K562 (cell line): ENCODE results near the gene CCN2. TPM values are rescaled to one million over a fixed set of nuclear protein-coding genes. Genes with fewer than 3 reads are reported as not detected.

ENCODE experiments used
- ATAC-seq: fragments of 200-7000 bp; cut with Tn5 transposase; 3 replicates; pipeline ENCODE4 v1.9.1; 2020; ENCODE audit warnings: moderate library complexity
- BruUV-seq: library from RNA; stranded (reverse); fragments of 400-500 nt; replicated peaks from 2 replicates; lab custom pipeline; 2021; lab: Mats Ljungman, UMichigan
- CTCF ChIA-PET: fragments of 300-600 bp; formaldehyde crosslinking; extraction: SDS; loops from one replicate; lab custom pipeline; 2021; ENCODE audit warnings: low intra/inter-chr PET ratio; lab: Yijun Ruan, JAX
- POLR2A ChIA-PET: fragments of 300-600, 350-650 bp; sonication (Branson Sonifier 250); formaldehyde crosslinking; extraction: SDS; loops from one replicate; lab custom pipeline; 2021; ENCODE audit warnings: antibody characterized with exemption, inconsistent platforms; lab: Yijun Ruan, JAX
- DNase-seq, 4 experiments: peaks; one replicate each; pipeline versions ENCODE4 v3.0.0 to v3.0.0-alpha.2; 2011 to 2018; ENCODE audit warnings: low spot score in 3 of 4, mixed read lengths in 3 of 4; ENCODE audit errors: extremely low read depth in 1 of 4
- FAIRE-seq: peaks from 2 replicates; lab custom pipeline; 2011; peaks lifted over from hg19 to GRCh38; lab: Jason Lieb, UNC
- H2AFZ ChIP-seq: 2 replicates; pipeline ENCODE4 v1.6.0; 2011; ENCODE audit warnings: low read depth, low read length, control low read depth, inconsistent platforms
- H3K27ac ChIP-seq: fragments of 200-600 bp; 3 replicates; pipeline ENCODE4 v1.8.0; 2011; ENCODE audit warnings: low read depth, mild to moderate bottlenecking, control low read depth, inconsistent platforms, low read length, moderate library complexity, mixed read lengths; ENCODE audit errors: extremely low read depth
- H3K27me3 ChIP-seq, 2 experiments: fragments of 300-600 bp in 1 of 2; 2 replicates in 1 of 2; 3 replicates in 1 of 2; pipeline versions ENCODE4 v1.6.0 to v1.8.0; 2011; ENCODE audit warnings: inconsistent platforms in 2 of 2, low read length in 2 of 2, mild to moderate bottlenecking in 1 of 2, mixed read lengths in 1 of 2, moderate library complexity in 1 of 2; ENCODE audit not compliant: control insufficient read depth in 2 of 2, insufficient read depth in 2 of 2
- H3K36me3 ChIP-seq: fragments of 300-600 bp; 3 replicates; pipeline ENCODE4 v1.8.0; 2011; ENCODE audit warnings: mild to moderate bottlenecking, low read length, inconsistent platforms; ENCODE audit not compliant: control insufficient read depth, insufficient read depth
- H3K4me1 ChIP-seq, 2 experiments: fragments of 200-600 bp in 1 of 2; replicated peaks in 1 of 2; 2 replicates in 1 of 2; 3 replicates in 1 of 2; pipeline versions ENCODE4 v1.5.1 to v1.8.0; 2011; ENCODE audit warnings: inconsistent platforms in 2 of 2, low read length in 2 of 2, mild to moderate bottlenecking in 1 of 2, mixed read lengths in 1 of 2, moderate library complexity in 1 of 2; ENCODE audit not compliant: control insufficient read depth in 2 of 2, insufficient read depth in 2 of 2
- H3K4me2 ChIP-seq: 2 replicates; pipeline ENCODE4 v1.6.1; 2011; ENCODE audit warnings: low read length, control low read depth, inconsistent platforms, mixed read lengths; ENCODE audit not compliant: insufficient read depth
- H3K4me3 ChIP-seq: fragments of 200-600 bp; sonication (generic), shearing (Covaris generic); 2 replicates; pipeline ENCODE4 v1.5.1; 2016; ENCODE audit warnings: control low read depth, inconsistent platforms
- H3K79me2 ChIP-seq: fragments of 200-600 bp; 3 replicates; pipeline ENCODE4 v1.8.0; 2011; ENCODE audit warnings: low read length, inconsistent platforms; ENCODE audit not compliant: control insufficient read depth, insufficient read depth
- H3K9ac ChIP-seq, 2 experiments: 2 replicates each; pipeline versions ENCODE4 v1.6.0 to v1.6.1; 2011; ENCODE audit warnings: low read depth in 2 of 2, low read length in 2 of 2, control low read depth in 1 of 2, inconsistent platforms in 1 of 2, mild to moderate bottlenecking in 1 of 2, mixed read lengths in 1 of 2; ENCODE audit not compliant: insufficient read depth in 1 of 2
- H3K9me1 ChIP-seq: one replicate; pipeline ENCODE4 v1.6.0; 2011; ENCODE audit warnings: inconsistent platforms, mild to moderate bottlenecking, low read length, moderate library complexity; ENCODE audit not compliant: control insufficient read depth, insufficient read depth
- H3K9me3 ChIP-seq: replicated peaks from 2 replicates; pipeline ENCODE4 v1.5.1; 2011; ENCODE audit warnings: low read depth, low read length, inconsistent platforms; ENCODE audit not compliant: control insufficient read depth, insufficient read depth
- H4K20me1 ChIP-seq: replicated peaks from 2 replicates; pipeline ENCODE4 v1.6.1; 2011; ENCODE audit warnings: low read length, inconsistent platforms, mixed read lengths; ENCODE audit not compliant: control insufficient read depth, insufficient read depth
- RFX1 ChIP-seq: fragments of 450-650 bp; IDR thresholded peaks from 2 replicates; pipeline ENCODE4 v1.6.1; 2016; ENCODE audit warnings: mild to moderate bottlenecking, moderate library complexity
- ZMIZ1 ChIP-seq, 2 experiments: fragments of 150-350 bp in 1 of 2; IDR thresholded peaks; 2 replicates each; pipeline ENCODE4 v1.6.1; 2012 to 2016; ENCODE audit warnings: low read depth in 2 of 2, low read length in 2 of 2, mild to moderate bottlenecking in 1 of 2, moderate library complexity in 1 of 2
- ZNF140 ChIP-seq: fragments of 250-450 bp; sonication (Bioruptor Pico); IDR thresholded peaks from 2 replicates; pipeline ENCODE4 v1.8.0; 2021; ENCODE audit warnings: moderate library complexity, mild to moderate bottlenecking, inconsistent platforms
- WGBS: fragments of 100-300 bp; shearing (Covaris generic); methylation state at CpG from one replicate; pipeline ENCODE4 v1.1.6; 2016; ENCODE audit warnings: low coverage, mixed read lengths; ENCODE audit not compliant: insufficient coverage; ENCODE audit errors: missing lambda C conversion rate; 5-methylcytosine and 5-hydroxymethylcytosine counted together
- in situ Hi-C: fragments of 300-500 bp; cut with MboI; formaldehyde crosslinking; loops from 4 replicates; pipeline ENCODE4 v1.15.0; 2018; ENCODE audit warnings: inconsistent platforms, mixed read lengths
- intact Hi-C: fragments of 100-400 bp; cut with micrococcal nuclease; formaldehyde crosslinking; loops from 2 replicates; pipeline ENCODE4 v1.14.2; 2022
- polyA plus RNA-seq, 8 experiments: library from polyadenylated mRNA; depleted of rRNA in 4 of 8; stranded (reverse) in 5 of 8; unstranded in 3 of 8; fragments of >200 nt; fragmentation: Nextera tagmentation in 2 of 8; fragmentation: Illumina TruSeq in 1 of 8; extraction: Ambion mirVana in 2 of 8; extraction: Trizol in 1 of 8; gene quantifications; 2 replicates each; pipeline versions ENCODE4 v1.2.1 to v1.2.3, GENCODE V29; 2011 to 2014; ENCODE audit warnings: inconsistent platforms in 1 of 8, missing spikeins in 1 of 8
- total RNA-seq, 7 experiments: library from RNA; depleted of rRNA in 6 of 7; stranded (reverse); fragments of >200 nt in 6 of 7; fragmentation: Illumina TruSeq in 2 of 7; extraction: Trizol in 2 of 7; gene quantifications; 2 replicates each; pipeline versions ENCODE4 v1.2.1 to v1.2.3, GENCODE V29; 2011 to 2021; ENCODE audit warnings: low replicate concordance in 1 of 7

Gene CCN2
- total and polyA plus RNA-seq, 9 of the 15 experiments (the other 6 are each of a cell fraction or from before 2014, with no cell fraction given): 0.40 TPM; not detected in 8

- CTCF ChIA-PET: no interaction called here
- Histone ChIP-seq H3K36me3 (no peaks in the 10 kb centered on the region), H3K27me3 (no peaks in the 10 kb centered on the region), H3K9me1 (no peaks in the 10 kb centered on the region), H3K9ac (no peak overlapping the region), H3K4me2 (no peak overlapping the region), H3K4me1 (no peaks in the 10 kb centered on the region), H3K9me3 (no peaks in the 10 kb centered on the region), H3K27ac (no peak overlapping the region), H3K79me2 (no peaks in the 10 kb centered on the region), H4K20me1 (no peaks in the 10 kb centered on the region), H2AFZ (no peak overlapping the region), H3K4me3 (no peak overlapping the region)
- in situ Hi-C loops: no loop called here
- POLR2A ChIA-PET: no interaction called here
- no TSS peak for BruUV-seq
- FAIRE-seq: no peak
- WGBS: 0% methylated on average over 2 of the region's 2 CpGs
- no peak for ATAC-seq
- intact Hi-C loops: no loop called here
- no peak for TF ChIP-seq ZMIZ1 (IDR thresholded peaks at IDR 0.05; ENCODE audit: low read depth in 2 of 2, low read length in 2 of 2)
- peak; percentile 5; the same call in 1 of the 2 replicates for TF ChIP-seq RFX1
- no peak for TF ChIP-seq ZNF140 (CRISPR knock-in tag)
- no peak for DNase-seq
Observed at GRCh38 chr6:131937226-131937625, 13.9 kb downstream of the CCN2 start.
